DMS153 treated with DMSO at 0.1 percent for 48 hours (cell line): Measurements from ENCODE around the gene KLF6.

Experiments
- DNase-seq: peaks from one replicate; lab custom pipeline; 2025; ENCODE audit not compliant: unreplicated experiment; lab: John Stamatoyannopoulos, UW

The KLF6 gene

GRCh38 chr10:3775696-3776551 lies 9.1 kb downstream of the KLF6 start:
- DNase-seq, result no peak

DNA sequence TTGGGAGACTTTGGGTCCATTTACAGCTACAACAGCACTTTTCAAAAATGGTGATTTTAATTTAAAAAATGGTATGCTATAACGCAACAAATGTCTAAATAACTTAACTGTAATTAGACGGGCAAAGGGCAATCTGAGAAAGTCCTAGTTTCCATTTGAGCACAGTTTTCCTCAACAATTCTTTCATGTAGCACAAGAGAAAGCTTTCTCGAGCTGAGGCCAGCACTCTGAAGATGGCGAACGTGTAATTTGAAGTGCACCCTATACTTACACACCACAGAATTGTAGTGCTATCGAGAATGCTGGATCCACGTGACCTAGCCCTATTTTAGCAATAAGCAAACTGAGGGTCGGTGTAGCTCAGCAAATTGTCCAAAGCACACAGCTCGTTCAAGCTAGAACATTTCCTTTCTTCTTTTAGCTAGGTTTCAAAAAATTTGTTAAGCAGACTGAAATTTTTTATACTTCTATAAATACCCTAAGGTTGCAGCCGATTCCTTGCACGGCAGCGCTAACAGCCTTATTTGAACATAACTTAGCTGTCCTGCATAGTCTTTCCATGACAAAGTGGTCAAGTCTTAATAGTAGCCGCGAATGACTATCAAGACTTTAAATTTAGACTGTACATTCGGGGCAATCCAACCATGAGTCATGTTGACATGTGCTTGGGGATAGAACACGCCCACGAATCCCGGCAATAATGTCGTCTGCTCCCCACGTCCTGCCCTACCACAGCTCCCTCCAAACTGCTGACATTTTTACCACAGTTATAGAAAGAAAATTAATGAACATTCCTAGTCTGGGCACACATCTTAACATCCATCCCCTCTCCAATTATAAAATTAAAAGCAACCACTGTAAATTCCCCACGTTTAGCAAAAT lies 10.0 kb downstream of the KLF6 start:
- DNase-seq, result no peak

GRCh38 chr10:3774018-3774813 lies 10.8 kb downstream of the KLF6 start:
- DNase-seq, result no peak

GRCh38 chr10:3773460-3774017 lies 11.5 kb downstream of the KLF6 start:
- no peak for DNase-seq

DNA sequence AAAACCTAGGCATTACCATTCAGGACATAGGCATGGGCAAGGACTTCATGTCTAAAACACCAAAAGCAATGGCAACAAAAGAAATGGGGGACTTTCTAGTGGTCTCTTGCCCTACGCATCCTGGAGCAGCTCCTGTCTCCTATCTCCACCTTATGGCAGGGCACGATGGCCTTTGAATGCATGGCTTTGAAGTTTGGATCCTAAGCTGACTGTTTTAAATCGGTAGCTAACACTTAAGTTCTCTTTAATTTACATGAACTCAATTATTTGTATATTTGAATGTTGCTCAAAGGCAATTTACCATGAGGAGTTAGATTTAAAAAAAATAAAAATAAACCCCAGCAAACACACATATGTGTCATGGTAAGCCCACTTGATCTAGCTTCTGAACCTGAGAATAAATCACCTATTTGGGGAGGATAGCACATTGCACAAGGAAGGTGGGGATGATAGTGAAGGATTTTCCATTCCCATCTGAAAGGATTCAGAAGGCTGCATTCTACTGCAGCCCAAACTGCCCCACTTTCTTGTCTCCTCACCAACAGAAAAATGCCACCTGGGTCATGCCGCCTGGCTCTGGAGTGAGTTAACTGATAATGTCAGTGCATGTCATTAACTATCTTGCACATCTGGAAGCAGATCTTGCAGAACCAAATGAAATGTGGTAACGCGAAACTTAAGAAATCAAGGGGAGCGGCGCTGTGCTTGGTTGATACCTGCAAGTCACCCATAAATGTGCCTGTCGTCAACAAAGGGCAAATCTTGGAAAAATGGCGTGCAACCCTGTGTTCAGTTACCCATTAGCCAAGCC lies 12.4 kb downstream of the KLF6 start:
- no peak for DNase-seq

DNA sequence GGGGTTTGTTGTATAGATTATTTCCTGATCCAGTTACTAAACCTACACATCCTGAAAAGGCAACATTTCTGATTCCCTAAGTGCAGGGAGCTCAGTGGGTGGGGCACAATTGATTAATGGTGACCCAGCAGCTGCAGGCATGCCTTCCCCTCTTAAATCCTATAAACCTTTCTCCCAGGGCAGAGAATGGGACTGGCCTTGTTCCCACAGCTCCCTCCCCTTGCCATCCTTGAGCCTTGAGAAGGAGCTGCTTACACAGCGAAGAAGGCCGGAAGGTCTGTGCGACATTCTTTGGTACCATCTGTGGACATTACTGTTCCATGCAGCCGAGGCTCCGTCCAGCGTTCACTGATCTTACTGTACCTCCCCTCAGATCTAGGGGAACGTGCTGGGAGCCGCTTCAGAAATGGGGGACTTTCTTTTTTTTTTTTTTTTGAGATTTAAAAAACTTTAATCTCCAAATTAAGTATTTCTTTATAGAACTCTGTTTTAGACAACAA lies 14.3 kb downstream of the KLF6 start:
- no peak for DNase-seq

DNA sequence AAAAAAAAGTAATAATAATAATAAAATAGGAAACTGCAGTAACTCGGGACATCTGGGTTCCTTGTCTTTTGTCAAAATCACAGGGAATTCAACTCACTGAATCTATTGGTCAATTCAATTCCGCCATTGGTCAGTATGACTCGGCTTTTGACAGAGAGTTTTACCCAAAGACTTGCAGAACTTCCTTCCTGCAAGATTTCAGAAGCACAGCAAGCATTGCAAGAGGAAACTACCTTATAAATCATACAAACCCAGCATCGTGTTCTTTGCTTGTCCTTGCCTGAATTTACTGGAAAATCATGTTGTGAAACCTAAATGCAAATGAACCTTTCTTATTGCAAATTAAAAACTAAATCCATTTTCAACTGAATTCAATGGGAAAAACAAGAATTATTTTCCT lies 15.5 kb downstream of the KLF6 start:
- no peak for DNase-seq

DNA sequence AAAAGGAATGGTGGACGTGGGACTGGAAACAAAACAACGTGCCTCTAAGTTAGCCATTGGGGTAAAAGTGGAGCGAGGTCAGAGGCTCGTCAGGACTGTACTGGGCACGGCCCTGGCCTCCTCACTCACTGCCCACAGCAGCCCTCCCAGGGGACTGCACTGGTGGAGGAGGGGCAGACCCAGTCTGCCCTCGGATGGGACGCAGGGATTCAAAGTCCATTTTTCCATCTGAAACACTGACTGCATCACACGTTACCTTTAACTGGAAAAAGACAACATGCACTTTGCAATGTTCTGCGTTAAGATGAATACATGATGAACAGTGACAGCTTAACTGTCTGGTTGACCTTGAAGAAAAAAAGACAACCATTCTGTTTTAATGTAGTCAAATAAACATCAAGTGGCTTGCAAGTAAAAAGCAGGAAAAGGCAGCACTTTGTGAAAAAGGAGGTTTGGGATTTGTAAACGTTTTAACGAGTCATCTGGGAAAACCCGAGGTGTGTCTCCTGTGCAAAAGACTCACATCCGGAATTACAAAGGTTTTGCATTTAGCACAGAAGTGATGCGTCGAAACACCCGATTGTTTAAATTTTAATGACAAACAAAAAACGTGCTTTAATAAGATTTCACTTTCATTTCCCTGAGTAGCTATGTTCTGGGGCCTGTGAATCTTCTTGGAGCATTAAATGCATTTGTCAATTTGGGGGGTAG lies 18.8 kb downstream of the KLF6 start:
- peak; percentile 14 for DNase-seq

DNA sequence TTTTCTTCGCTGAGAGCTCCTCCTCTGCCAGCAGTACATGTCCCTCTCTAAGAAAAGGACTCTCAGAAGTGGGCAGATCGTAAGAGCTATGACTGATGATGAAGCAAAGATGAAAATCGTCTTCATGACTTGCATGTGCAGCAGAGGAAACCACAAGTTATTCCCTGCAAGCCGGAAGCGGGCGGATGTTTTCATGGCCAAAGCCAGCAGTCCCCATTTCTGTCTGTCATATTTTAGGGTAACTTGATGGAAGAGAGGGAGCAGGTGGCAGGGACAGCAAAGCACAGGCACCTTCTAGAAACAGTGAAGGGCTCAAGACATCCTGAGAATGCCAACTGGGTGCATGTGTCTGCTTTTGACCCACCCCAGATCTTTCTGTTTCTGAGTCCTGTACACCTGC lies 19.9 kb downstream of the KLF6 start:
- DNase-seq, result no peak

DNA sequence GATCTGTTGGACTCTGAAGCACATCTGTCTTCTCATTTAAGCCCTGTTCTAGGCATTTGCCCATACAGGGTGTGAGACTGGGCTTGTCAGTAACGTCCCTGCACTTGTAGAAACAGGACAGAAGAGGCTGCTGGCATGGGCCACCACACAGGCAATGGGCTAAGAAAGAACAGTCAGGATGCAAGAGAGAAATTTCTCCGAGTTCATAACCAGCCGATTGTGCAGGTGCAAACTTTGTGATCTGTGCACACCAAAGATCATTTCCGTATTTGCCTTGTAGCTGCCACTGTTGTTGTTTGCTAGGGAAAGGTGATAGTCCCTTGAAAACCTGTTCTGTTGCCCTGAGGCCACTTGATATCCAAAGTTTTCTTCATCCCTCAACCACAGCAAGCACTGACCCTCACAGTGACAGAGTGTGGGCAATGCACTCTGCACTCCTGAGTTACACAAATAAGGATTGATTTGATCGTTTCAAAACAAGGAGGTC lies 20.3 kb downstream of the KLF6 start:
- DNase-seq, result no peak

DNA sequence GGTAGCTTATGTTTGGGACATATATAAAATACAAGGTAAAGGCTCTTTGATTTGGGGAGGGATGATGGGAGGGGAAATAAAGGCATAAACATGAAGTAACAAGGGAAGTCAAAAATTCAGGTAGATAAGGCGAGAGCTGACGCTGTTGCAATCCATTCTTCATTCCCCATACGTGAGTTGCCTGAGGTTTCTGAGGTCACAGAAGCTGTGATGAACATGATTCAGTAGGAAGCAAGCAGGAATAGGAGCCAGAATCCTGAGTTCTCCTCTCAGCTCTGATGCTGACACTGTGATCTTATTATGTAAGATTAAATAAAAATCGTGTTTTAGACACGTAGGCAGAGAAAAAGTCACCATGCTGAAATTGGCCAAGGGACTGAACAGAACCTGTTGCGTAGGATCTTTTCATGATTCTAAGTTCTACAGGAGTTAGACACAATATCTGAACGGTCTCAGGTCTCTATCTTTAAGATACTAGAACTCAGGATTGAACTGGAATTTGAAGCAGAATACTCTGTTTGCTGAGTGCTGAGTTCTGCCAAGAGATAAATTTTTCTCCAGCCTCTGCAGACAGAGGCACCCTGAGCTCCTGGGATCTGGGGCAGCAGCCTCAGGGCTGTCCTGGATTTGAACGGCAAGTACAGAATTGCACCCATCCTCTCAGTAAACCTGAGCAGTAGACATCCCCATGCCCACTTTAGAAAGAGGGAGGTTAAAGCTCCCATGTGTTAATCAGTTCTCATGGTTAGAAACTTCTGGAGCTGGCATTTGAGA lies 21.0 kb downstream of the KLF6 start:
- DNase-seq, result no peak

- no peak for DNase-seq
Measured at GRCh38 chr10:3763035-3763456, 22.0 kb downstream of the KLF6 start.

- DNase-seq, result no peak
Measured at GRCh38 chr10:3762309-3762708, 22.7 kb downstream of the KLF6 start.

GRCh38 chr10:3761904-3762303 lies 23.1 kb downstream of the KLF6 start:
- no peak for DNase-seq

DNA sequence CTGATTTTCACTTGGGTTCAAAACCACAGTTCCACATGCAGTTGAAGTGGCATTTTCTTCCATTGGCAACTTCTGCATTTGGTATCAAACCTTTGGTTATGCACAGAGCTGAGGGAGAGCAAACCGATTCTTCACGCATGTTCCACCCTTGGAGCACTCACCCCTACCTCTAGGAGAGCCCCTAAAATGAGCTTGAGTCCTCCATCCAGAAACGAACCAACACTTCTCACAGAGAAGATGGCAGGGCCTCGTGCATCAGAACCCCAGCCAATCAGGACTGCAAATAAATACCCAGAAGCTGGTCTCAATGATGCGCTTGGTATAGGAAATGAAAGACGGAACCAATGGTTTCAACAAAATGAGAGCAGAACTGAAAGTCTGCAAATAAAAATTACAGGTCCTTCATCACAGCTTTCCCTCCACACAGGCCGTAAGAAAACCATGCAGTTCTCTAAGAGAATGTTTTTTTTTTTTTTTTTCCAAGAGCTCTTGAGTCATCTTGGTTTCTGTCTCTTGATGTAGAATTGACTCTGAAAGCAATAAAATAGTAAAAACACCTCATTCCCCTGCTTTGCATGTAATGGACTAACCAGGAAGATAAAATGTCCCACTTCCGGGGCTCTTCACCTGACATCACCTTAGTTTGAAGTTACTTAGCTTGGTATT lies 23.9 kb downstream of the KLF6 start:
- no peak for DNase-seq

DNA sequence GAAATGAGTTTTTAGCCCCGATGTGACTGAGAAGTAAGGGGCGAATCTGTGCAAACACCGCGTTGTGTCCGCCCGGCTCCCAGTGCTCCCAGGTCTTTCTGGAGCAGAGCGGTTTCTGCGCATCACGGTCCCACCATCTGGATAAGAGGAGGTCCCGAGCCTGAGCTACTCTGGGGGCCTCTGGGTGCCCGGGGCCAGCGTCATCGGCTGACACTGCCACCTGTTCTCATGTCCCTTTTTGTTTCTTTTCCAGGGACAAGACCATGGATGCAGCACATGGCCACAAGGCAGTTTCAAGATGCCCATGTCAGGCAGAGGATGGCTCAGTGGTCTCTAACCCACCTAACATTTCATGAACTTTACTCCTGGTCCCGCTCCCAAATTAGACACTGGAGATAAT lies 24.9 kb downstream of the KLF6 start:
- no peak for DNase-seq

GRCh38 chr10:3759397-3759796 lies 25.6 kb downstream of the KLF6 start:
- no peak for DNase-seq

DNA sequence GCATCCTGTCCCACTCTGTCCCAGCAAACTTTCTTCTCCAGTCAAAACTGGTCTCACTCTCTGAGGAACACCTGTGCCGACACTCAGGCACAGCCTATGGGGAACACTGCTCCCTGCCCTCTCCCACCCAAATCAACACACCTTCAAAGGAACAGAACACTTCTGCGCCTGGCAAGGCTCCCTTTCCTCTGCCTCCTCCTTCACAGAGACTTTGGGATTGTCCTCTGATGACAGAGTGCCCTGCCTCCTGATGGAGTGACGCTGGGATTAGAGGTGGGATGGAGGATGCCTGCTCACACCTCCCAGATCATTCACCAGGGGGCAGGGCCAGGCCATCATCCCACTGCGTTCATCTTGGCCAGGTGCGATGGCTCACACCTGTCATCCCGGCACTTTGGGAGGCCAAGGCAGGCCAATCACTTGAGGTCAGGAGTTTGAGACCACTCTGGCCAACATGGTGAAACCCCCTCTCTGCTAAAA lies 26.5 kb downstream of the KLF6 start:
- DNase-seq, result no peak
